Thyroid gland (tissue), 4 donors: ENCODE data around the gene TMEM139. TPM values are rescaled to one million over a fixed set of nuclear protein-coding genes. Genes with fewer than 3 reads are reported as not detected.

Source experiments
- DNase-seq, 2 donors: peaks; one replicate each; pipeline ENCODE4 v3.0.0-alpha.2; 2019
- H3K27ac ChIP-seq, 3 donors: fragments of 200-600 bp; sonication (generic); 1 replicate in 2 of 3; 2 replicates in 1 of 3; pipeline ENCODE4 v1.5.1; 2016 to 2019; ENCODE audit warnings: mild to moderate bottlenecking in 1 of 3, moderate library complexity in 1 of 3
- H3K27me3 ChIP-seq: fragments of 200-600 bp; sonication (generic); one replicate; pipeline ENCODE4 v1.5.1; 2019
- H3K36me3 ChIP-seq, 2 donors: fragments of 200-600 bp; sonication (generic); one replicate each; pipeline ENCODE4 v1.5.1; 2016 to 2019
- H3K4me1 ChIP-seq, 2 donors: fragments of 200-600 bp; sonication (generic); one replicate each; pipeline ENCODE4 v1.5.1; 2017 to 2019
- H3K4me3 ChIP-seq, 3 donors: fragments of 200-600 bp; sonication (generic); replicated peaks in 1 of 3; 1 replicate in 2 of 3; 2 replicates in 1 of 3; pipeline ENCODE4 v1.5.1; 2016; ENCODE audit warnings: mild to moderate bottlenecking in 1 of 3
- H3K9me3 ChIP-seq: fragments of 200-600 bp; sonication (generic); one replicate; pipeline ENCODE4 v1.5.1; 2017
- CTCF ChIP-seq, 6 experiments: fragments of 200-600 bp in 3 of 6; fragments of 450-650 bp in 3 of 6; sonication (generic) in 3 of 6; IDR thresholded peaks; one replicate each; pipeline ENCODE4 v1.5.1; 2016 to 2019; ENCODE audit warnings: antibody characterized with exemption in 6 of 6, mild to moderate bottlenecking in 2 of 6, inconsistent platforms in 1 of 6, moderate library complexity in 1 of 6
- POLR2A ChIP-seq, 2 donors: fragments of 450-650 bp; IDR thresholded peaks; one replicate each; pipeline ENCODE4 v1.6.1; 2017; ENCODE audit warnings: antibody characterized with exemption in 2 of 2, mild to moderate bottlenecking in 2 of 2, moderate library complexity in 1 of 2
- WGBS, 2 donors: methylation state at CpG; one replicate each; pipeline ENCODE4 v1.1.5; 2017; 5-methylcytosine and 5-hydroxymethylcytosine counted together
- intact Hi-C: fragments of 100-400 bp; cut with DNase I; formaldehyde crosslinking; loops from one replicate; pipeline ENCODE4 v1.15.1; 2023
- total RNA-seq, 4 donors: library from RNA; depleted of rRNA; stranded (reverse); fragments of >200 nt; gene quantifications; one replicate each; pipeline ENCODE4 v1.2.3, GENCODE V29; 2016

The TMEM139 gene
- total RNA-seq, 4 donors from 2014 or later: 6.6 to 50.2 (median 19.6) TPM

DNA sequence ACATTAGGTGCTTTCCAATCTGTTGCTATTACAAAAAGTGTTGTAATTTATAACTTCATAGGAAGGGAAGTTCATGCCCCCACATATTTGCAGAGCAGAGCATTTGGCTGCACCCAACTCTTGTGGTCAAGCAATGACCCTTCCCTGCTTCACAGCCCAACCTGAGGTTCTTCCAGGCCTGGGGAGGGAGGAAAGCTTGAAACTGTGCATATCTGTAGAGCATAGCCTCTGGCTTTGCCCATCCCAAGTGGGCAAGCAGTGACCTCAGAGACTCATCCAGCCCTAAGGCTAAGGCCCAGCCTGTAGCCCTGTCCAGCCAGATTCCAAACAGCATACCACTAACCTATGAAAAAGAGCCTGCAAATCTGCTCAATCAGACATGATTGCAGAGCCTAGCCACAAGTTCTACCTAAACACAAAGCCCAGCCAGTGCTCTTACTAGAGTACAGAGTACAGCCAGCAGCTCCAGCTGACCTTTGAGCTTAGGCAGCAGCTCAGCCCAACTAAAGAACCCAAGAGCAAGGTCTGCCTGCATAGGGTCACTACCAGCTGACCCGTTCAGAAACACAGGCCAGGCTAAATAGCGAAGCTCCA is 35.9 kb upstream of the TMEM139 start:
- TF ChIP-seq CTCF (IDR thresholded peaks at IDR 0.05) (no peak), POLR2A (IDR thresholded peaks at IDR 0.05) (no peak)
- H3K4me1 ChIP-seq: no peaks in the 10 kb centered on the region
- H3K27me3 ChIP-seq: no peaks in the 10 kb centered on the region
- intact Hi-C loops: no loop called here
- no peak overlapping the region for H3K27ac ChIP-seq
- 82 to 100% methylated on average over 2 of the region's 2 CpGs for WGBS, 2 donors
- no peak overlapping the region for H3K4me3 ChIP-seq
- H3K36me3 ChIP-seq: no peaks in the 10 kb centered on the region
- no peak for DNase-seq
- no peaks in the 10 kb centered on the region for H3K9me3 ChIP-seq

GRCh38 chr7:143250199-143250598 is 34.6 kb upstream of the TMEM139 start:
- Histone ChIP-seq H3K9me3 (no peaks in the 10 kb centered on the region), H3K4me3 (no peak overlapping the region), H3K36me3 (no peaks in the 10 kb centered on the region), H3K27me3 (no peaks in the 10 kb centered on the region), H3K27ac (no peak overlapping the region), H3K4me1 (no peaks in the 10 kb centered on the region)
- no peak for TF ChIP-seq CTCF (IDR thresholded peaks at IDR 0.05)
- no peak for TF ChIP-seq POLR2A (IDR thresholded peaks at IDR 0.05)
- intact Hi-C loops: no loop called here
- DNase-seq: no peak

DNA sequence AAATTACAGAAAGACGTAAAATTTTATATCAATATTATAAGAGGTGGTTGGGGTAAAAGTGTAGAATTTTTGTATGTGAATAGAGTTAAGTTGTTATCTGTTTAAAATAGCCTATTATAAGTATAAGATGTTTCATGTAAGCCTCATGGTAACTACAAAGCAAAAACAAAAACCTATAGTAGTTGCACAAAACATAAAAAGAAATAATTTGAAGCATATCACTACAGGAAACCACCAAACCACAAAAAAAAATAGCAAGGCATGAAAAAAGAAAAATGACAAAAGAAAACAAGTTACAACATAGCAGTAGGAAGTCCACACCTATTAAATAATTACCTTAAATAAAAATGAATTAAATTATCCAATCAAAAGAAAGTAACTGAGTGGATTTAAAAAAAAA is 33.9 kb upstream of the TMEM139 start:
- no peaks in the 10 kb centered on the region for H3K9me3 ChIP-seq
- H3K27me3 ChIP-seq: no peaks in the 10 kb centered on the region
- no peak overlapping the region for H3K27ac ChIP-seq
- DNase-seq: no peak
- H3K4me1 ChIP-seq: no peaks in the 10 kb centered on the region
- no peaks in the 10 kb centered on the region for H3K36me3 ChIP-seq
- WGBS, 2 donors: 95 to 97% methylated on average over 1 of the region's 1 CpG
- no peak overlapping the region for H3K4me3 ChIP-seq
- TF ChIP-seq POLR2A (IDR thresholded peaks at IDR 0.05) (no peak), CTCF (IDR thresholded peaks at IDR 0.05) (no peak)
- intact Hi-C loops: no loop called here

- H3K27me3 ChIP-seq: no peaks in the 10 kb centered on the region
- intact Hi-C loops: no loop called here
- H3K36me3 ChIP-seq: no peaks in the 10 kb centered on the region
- H3K27ac ChIP-seq: no peak overlapping the region
- TF ChIP-seq CTCF (IDR thresholded peaks at IDR 0.05): no peak
- no peak for TF ChIP-seq POLR2A (IDR thresholded peaks at IDR 0.05)
- 88 to 92% methylated on average over 2 of the region's 2 CpGs for whole genome bisulfite sequencing, 2 donors
- no peaks in the 10 kb centered on the region for H3K4me1 ChIP-seq
- no peak for DNase-seq
- no peak overlapping the region for H3K4me3 ChIP-seq
- no peaks in the 10 kb centered on the region for H3K9me3 ChIP-seq
These were observed 32.8 kb upstream of the TMEM139 start for GRCh38 chr7:143252006-143252405.

DNA sequence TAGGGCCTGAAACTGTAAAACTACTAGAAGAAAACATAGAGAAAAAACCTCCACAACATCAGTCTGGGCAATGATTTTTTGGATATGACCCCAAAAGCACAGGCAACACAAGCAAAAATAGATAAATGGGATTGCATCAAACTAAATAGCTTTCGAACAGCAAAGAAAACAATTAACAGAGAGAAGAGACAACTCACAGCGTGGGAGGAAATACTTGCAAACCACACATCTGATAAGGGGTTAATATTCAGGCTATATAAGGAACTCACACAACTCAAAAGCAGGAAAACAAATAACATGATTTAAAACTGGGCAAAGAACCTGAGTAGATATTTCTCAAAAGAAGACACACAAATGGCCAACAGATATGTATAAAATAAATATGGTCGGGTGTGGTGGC is 29.2 kb upstream of the TMEM139 start:
- Histone ChIP-seq H3K9me3 (no peaks in the 10 kb centered on the region), H3K4me3 (no peak overlapping the region), H3K36me3 (no peaks in the 10 kb centered on the region), H3K27ac (no peak overlapping the region), H3K4me1 (peaks cover 0 to 4% of the 10 kb centered on the region in 2 donors), H3K27me3 (no peaks in the 10 kb centered on the region)
- WGBS, 2 donors: 84 to 88% methylated on average over 3 of the region's 3 CpGs
- TF ChIP-seq POLR2A (IDR thresholded peaks at IDR 0.05) (no peak), CTCF (IDR thresholded peaks at IDR 0.05) (no peak)
- no peak for DNase-seq
- intact Hi-C loops: no loop called here
